ENCODE data around the gene MMS22L. TPM values are rescaled to one million over a fixed set of nuclear protein-coding genes. Genes with fewer than 3 reads are reported as not detected.

Gene MMS22L
- total and polyA plus RNA-seq, 2 of the 13 experiments (the other 11 are each of a cell fraction or from before 2014, with no cell fraction given) = 6.2 to 32.9 TPM

DNA sequence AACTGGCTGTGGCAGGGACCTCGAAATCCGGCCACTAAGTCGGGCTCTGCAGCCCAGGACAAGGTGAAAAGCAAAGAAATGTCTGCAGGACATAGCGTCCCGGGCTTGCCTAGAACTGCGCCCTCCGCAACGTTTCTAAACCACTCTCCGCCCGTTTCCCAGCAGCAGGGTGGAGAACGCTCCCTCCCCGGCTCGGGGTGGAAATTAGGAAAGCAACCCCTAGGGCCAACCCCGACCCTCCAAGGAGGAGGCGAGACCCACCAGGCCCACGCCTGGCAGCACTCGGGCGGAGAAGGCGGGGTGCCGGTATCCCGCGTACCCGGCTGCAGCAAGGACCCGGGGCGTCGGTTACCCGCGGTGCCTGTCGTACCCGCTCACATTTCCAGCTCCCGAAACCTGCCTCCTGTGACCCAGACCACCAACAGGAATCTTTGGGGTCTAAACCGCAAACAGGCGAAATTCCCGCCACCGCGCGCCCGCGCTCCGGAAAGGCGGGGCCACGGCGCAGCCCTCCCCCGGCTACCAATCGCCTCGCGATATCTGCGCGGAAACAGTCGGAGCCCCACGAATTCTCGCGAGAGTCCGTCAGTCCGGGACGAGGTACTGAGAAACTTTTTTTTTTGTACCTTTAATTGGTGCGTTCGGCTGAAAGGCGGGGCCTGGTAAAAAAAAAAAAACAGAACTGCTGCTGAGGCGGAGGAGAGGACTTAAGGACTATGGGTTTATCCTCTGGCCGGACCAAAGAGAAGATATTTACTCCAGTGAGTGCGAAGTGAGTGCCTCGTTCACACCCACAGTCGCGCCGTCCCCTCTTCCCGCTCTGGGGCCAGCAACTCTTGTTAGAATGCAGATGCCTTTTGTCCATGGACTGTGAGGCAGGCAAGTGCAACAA lies at the start of gene MMS22L (continued):
- TF ChIP-seq YEATS2 (CRISPR knock-in tag; IDR thresholded peaks at IDR 0.05; ENCODE audit: borderline replicate concordance) (peak; percentile 97), ZZZ3 (CRISPR knock-in tag; IDR thresholded peaks at IDR 0.05; ENCODE audit: borderline replicate concordance) (no peak; the same call in 1 of the 2 replicates), ZNF564 (CRISPR knock-in tag; IDR thresholded peaks at IDR 0.05) (no peak), AKAP8 (CRISPR knock-in tag; IDR thresholded peaks at IDR 0.05) (no peak), RFX1 (IDR thresholded peaks at IDR 0.05) (no peak), ZNF558 (CRISPR knock-in tag; IDR thresholded peaks at IDR 0.05; ENCODE audit: borderline replicate concordance) (0 out of 2 replicates have a peak, but pooled peaks have one; percentile 66), ZNF24 (IDR thresholded peaks at IDR 0.05) (no peak), ZNF10 (CRISPR knock-in tag; IDR thresholded peaks at IDR 0.05; ENCODE audit: borderline replicate concordance, low read depth) (no peak)
- TF ChIP-seq, protein P1, sequence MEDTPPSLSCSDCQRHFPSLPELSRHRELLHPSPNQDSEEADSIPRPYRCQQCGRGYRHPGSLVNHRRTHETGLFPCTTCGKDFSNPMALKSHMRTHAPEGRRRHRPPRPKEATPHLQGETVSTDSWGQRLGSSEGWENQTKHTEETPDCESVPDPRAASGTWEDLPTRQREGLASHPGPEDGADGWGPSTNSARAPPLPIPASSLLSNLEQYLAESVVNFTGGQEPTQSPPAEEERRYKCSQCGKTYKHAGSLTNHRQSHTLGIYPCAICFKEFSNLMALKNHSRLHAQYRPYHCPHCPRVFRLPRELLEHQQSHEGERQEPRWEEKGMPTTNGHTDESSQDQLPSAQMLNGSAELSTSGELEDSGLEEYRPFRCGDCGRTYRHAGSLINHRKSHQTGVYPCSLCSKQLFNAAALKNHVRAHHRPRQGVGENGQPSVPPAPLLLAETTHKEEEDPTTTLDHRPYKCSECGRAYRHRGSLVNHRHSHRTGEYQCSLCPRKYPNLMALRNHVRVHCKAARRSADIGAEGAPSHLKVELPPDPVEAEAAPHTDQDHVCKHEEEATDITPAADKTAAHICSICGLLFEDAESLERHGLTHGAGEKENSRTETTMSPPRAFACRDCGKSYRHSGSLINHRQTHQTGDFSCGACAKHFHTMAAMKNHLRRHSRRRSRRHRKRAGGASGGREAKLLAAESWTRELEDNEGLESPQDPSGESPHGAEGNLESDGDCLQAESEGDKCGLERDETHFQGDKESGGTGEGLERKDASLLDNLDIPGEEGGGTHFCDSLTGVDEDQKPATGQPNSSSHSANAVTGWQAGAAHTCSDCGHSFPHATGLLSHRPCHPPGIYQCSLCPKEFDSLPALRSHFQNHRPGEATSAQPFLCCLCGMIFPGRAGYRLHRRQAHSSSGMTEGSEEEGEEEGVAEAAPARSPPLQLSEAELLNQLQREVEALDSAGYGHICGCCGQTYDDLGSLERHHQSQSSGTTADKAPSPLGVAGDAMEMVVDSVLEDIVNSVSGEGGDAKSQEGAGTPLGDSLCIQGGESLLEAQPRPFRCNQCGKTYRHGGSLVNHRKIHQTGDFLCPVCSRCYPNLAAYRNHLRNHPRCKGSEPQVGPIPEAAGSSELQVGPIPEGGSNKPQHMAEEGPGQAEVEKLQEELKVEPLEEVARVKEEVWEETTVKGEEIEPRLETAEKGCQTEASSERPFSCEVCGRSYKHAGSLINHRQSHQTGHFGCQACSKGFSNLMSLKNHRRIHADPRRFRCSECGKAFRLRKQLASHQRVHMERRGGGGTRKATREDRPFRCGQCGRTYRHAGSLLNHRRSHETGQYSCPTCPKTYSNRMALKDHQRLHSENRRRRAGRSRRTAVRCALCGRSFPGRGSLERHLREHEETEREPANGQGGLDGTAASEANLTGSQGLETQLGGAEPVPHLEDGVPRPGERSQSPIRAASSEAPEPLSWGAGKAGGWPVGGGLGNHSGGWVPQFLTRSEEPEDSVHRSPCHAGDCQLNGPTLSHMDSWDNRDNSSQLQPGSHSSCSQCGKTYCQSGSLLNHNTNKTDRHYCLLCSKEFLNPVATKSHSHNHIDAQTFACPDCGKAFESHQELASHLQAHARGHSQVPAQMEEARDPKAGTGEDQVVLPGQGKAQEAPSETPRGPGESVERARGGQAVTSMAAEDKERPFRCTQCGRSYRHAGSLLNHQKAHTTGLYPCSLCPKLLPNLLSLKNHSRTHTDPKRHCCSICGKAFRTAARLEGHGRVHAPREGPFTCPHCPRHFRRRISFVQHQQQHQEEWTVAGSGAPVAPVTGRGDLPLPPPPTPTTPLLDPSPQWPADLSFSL (CRISPR knock-in tag; IDR thresholded peaks at IDR 0.05) = 0 out of 2 replicates have a peak, but pooled peaks have one; percentile 33
- TF ChIP-seq, protein P2, sequence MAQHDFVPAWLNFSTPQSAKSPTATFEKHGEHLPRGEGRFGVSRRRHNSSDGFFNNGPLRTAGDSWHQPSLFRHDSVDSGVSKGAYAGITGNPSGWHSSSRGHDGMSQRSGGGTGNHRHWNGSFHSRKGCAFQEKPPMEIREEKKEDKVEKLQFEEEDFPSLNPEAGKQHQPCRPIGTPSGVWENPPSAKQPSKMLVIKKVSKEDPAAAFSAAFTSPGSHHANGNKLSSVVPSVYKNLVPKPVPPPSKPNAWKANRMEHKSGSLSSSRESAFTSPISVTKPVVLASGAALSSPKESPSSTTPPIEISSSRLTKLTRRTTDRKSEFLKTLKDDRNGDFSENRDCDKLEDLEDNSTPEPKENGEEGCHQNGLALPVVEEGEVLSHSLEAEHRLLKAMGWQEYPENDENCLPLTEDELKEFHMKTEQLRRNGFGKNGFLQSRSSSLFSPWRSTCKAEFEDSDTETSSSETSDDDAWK (CRISPR knock-in tag; IDR thresholded peaks at IDR 0.05) = no peak
- TF ChIP-seq, protein P3, sequence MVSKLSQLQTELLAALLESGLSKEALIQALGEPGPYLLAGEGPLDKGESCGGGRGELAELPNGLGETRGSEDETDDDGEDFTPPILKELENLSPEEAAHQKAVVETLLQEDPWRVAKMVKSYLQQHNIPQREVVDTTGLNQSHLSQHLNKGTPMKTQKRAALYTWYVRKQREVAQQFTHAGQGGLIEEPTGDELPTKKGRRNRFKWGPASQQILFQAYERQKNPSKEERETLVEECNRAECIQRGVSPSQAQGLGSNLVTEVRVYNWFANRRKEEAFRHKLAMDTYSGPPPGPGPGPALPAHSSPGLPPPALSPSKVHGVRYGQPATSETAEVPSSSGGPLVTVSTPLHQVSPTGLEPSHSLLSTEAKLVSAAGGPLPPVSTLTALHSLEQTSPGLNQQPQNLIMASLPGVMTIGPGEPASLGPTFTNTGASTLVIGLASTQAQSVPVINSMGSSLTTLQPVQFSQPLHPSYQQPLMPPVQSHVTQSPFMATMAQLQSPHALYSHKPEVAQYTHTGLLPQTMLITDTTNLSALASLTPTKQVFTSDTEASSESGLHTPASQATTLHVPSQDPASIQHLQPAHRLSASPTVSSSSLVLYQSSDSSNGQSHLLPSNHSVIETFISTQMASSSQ (IDR thresholded peaks at IDR 0.05; ENCODE audit: low read depth) = no peak
- TF ChIP-seq, protein P3 (CRISPR knock-in tag; IDR thresholded peaks at IDR 0.05; ENCODE audit: borderline replicate concordance) = 0 out of 2 replicates have a peak, but pooled peaks have one; percentile 44
- TF ChIP-seq, protein P4, sequence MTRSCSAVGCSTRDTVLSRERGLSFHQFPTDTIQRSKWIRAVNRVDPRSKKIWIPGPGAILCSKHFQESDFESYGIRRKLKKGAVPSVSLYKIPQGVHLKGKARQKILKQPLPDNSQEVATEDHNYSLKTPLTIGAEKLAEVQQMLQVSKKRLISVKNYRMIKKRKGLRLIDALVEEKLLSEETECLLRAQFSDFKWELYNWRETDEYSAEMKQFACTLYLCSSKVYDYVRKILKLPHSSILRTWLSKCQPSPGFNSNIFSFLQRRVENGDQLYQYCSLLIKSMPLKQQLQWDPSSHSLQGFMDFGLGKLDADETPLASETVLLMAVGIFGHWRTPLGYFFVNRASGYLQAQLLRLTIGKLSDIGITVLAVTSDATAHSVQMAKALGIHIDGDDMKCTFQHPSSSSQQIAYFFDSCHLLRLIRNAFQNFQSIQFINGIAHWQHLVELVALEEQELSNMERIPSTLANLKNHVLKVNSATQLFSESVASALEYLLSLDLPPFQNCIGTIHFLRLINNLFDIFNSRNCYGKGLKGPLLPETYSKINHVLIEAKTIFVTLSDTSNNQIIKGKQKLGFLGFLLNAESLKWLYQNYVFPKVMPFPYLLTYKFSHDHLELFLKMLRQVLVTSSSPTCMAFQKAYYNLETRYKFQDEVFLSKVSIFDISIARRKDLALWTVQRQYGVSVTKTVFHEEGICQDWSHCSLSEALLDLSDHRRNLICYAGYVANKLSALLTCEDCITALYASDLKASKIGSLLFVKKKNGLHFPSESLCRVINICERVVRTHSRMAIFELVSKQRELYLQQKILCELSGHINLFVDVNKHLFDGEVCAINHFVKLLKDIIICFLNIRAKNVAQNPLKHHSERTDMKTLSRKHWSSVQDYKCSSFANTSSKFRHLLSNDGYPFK (CRISPR knock-in tag; IDR thresholded peaks at IDR 0.05; ENCODE audit: borderline replicate concordance) = peak; percentile 55; the same call in 1 of the 2 replicates

Data from HepG2 (cell line).